COLO829 (cell line): Measurements from ENCODE around the gene C1QL4.
A peak's percentile ranks its signal among the peaks of the same experiment; 100 is the strongest.

Experiments used
- DNase-seq: peaks from one replicate; pipeline ENCODE4 v3.0.0; 2012; ENCODE audit warnings: low spot score

The C1QL4 gene

GRCh38 chr12:49347311-49348193 lies 10.6 kb upstream of the C1QL4 start:
- DNase-seq = peak; percentile 98

- no peak for DNase-seq
These were observed 9.8 kb upstream of the C1QL4 start, which contains the start of gene DNAJC22 for GRCh38 chr12:49346659-49347310. TSS of gene DNAJC22 (plus strand) at chr12:49346888. CDS start at chr12:49348873, 1,985 bp downstream.

- DNase-seq = no peak
These were observed 9.1 kb upstream of the C1QL4 start for GRCh38 chr12:49345825-49346658.

- no peak for DNase-seq
These were observed 8.2 kb upstream of the C1QL4 start for GRCh38 chr12:49345051-49345824.

GRCh38 chr12:49344486-49345050 lies 7.6 kb upstream of the C1QL4 start:
- DNase-seq = no peak

- no peak for DNase-seq
These were observed 6.1 kb upstream of the C1QL4 start for GRCh38 chr12:49342914-49343731.

GRCh38 chr12:49342066-49342913 lies 5.3 kb upstream of the C1QL4 start:
- no peak for DNase-seq

- DNase-seq = no peak
These were observed 4.7 kb upstream of the C1QL4 start for GRCh38 chr12:49341777-49342065.

- no peak for DNase-seq
These were observed 4.2 kb upstream of the C1QL4 start for GRCh38 chr12:49340971-49341776.

GRCh38 chr12:49340095-49340870 lies 3.3 kb upstream of the C1QL4 start:
- no peak for DNase-seq

GRCh38 chr12:49339464-49339861 lies 2.5 kb upstream of the C1QL4 start:
- no peak for DNase-seq

- no peak for DNase-seq
These were observed 2.0 kb upstream of the C1QL4 start for GRCh38 chr12:49338830-49339463.

GRCh38 chr12:49335955-49336644 lies 888 bp downstream of the C1QL4 start:
- no peak for DNase-seq

- DNase-seq = no peak
These were observed 1.7 kb downstream of the C1QL4 start for GRCh38 chr12:49335118-49335954.

GRCh38 chr12:49334681-49335080 lies 2.3 kb downstream of the C1QL4 start:
- no peak for DNase-seq

GRCh38 chr12:49334226-49334625 lies 2.8 kb downstream of the C1QL4 start:
- no peak for DNase-seq
